Gastroesophageal sphincter (tissue), 3 donors: ENCODE data around the gene CFAP97D2.

Experiments
- EP300 ChIP-seq: sonication (generic); formaldehyde crosslinking; IDR thresholded peaks from one replicate; pipeline ENCODE4 v1.6.1; 2017; ENCODE audit warnings: antibody characterized with exemption, mild to moderate bottlenecking
- POLR2A ChIP-seq, 2 donors: fragments of 450-650 bp; IDR thresholded peaks; one replicate each; pipeline ENCODE4 v1.6.1; 2017; ENCODE audit warnings: antibody characterized with exemption in 2 of 2, mild to moderate bottlenecking in 2 of 2, moderate library complexity in 1 of 2
- POLR2AphosphoS5 ChIP-seq: sonication (generic); formaldehyde crosslinking; IDR thresholded peaks from one replicate; pipeline ENCODE4 v1.6.1; 2017; ENCODE audit warnings: antibody characterized with exemption
- TF ChIP-seq, protein P1 (sequence below), 4 experiments: fragments of 200-600 bp in 2 of 4; fragments of 450-650 bp in 2 of 4; sonication (generic) in 1 of 4; IDR thresholded peaks; one replicate each; pipeline ENCODE4 v1.5.1; 2017 to 2019; ENCODE audit warnings: antibody characterized with exemption in 4 of 4, mild to moderate bottlenecking in 2 of 4, moderate library complexity in 2 of 4

DNA sequence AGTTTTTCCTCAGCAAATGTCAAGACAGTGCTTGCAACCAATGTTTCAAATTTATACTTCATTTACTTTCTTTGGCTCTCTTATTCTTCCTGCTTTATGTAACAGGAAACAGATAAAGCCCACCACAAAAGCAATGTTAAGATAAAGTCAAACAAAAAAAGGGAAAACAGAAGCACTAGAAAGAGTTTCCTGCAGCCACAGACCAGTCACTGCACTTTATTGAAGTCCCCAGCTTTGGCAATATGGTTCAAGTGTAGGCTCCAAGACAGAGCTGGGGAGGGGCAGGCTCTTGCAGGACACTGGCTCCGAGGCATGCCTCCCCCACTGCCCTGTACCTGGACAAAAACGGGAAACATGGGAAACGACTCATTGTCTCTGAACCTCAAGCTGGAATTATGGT, 40.3 kb downstream of the CFAP97D2 start:
- TF ChIP-seq, protein P1, sequence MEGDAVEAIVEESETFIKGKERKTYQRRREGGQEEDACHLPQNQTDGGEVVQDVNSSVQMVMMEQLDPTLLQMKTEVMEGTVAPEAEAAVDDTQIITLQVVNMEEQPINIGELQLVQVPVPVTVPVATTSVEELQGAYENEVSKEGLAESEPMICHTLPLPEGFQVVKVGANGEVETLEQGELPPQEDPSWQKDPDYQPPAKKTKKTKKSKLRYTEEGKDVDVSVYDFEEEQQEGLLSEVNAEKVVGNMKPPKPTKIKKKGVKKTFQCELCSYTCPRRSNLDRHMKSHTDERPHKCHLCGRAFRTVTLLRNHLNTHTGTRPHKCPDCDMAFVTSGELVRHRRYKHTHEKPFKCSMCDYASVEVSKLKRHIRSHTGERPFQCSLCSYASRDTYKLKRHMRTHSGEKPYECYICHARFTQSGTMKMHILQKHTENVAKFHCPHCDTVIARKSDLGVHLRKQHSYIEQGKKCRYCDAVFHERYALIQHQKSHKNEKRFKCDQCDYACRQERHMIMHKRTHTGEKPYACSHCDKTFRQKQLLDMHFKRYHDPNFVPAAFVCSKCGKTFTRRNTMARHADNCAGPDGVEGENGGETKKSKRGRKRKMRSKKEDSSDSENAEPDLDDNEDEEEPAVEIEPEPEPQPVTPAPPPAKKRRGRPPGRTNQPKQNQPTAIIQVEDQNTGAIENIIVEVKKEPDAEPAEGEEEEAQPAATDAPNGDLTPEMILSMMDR (IDR thresholded peaks at IDR 0.05) = no peak
- TF ChIP-seq POLR2A (IDR thresholded peaks at IDR 0.05) (no peak), EP300 (no peak), POLR2AphosphoS5 (no peak)
